ENCODE results near the gene TNIP1. TPM values are rescaled to one million over a fixed set of nuclear protein-coding genes. Genes with fewer than 3 reads are reported as not detected.

The TNIP1 gene
- total RNA-seq, 1 experiment from 2014 or later: 106 TPM

GRCh38 chr5:151094030-151094851 lies 13.4 kb upstream of the TNIP1 start:
- no peak for DNase-seq

GRCh38 chr5:151093476-151093889 lies 12.6 kb upstream of the TNIP1 start:
- Histone ChIP-seq H3K79me2 (ENCODE audit: low read length) (no peaks in the 10 kb centered on the region), H4K20me1 (ENCODE audit: insufficient read depth, low read depth, low read length) (no peaks in the 10 kb centered on the region), H3K4me1 (ENCODE audit: low read length) (peaks cover 37% of the 10 kb centered on the region), H3K36me3 (ENCODE audit: insufficient read depth, low read length) (no peaks in the 10 kb centered on the region; the same call in 1 of the 2 replicates), H3K9ac (ENCODE audit: low read length) (0 out of 2 replicates have a peak overlapping the region, but pooled peaks have one; percentile 11), H3K4me2 (ENCODE audit: low read depth, low read length, poor library complexity, severe bottlenecking) (no peak overlapping the region), H3K9me2 (replicated peaks; ENCODE audit: insufficient read depth, low read length) (no peaks in the 10 kb centered on the region), H3K9me3 (ENCODE audit: low read length) (no peaks in the 10 kb centered on the region), H2AFZ (ENCODE audit: low read length) (no peak overlapping the region), H3K27ac (ENCODE audit: low read length) (no peak overlapping the region), H3K4me3 (ENCODE audit: low read length) (no peak overlapping the region), H3K27me3 (ENCODE audit: low read length) (no peaks in the 10 kb centered on the region)
- DNase-seq: no peak

More at GRCh38 chr5:151094030-151094851, 13.4 kb upstream of the TNIP1 start:
- no peaks in the 10 kb centered on the region; the same call in 1 of the 2 replicates for H3K36me3 ChIP-seq (ENCODE audit: insufficient read depth, low read length)
- no peaks in the 10 kb centered on the region for H3K9me3 ChIP-seq (ENCODE audit: low read length)
- H4K20me1 ChIP-seq (ENCODE audit: insufficient read depth, low read depth, low read length): no peaks in the 10 kb centered on the region
- no peak overlapping the region for H3K27ac ChIP-seq (ENCODE audit: low read length)
- H3K9me2 ChIP-seq (replicated peaks; ENCODE audit: insufficient read depth, low read length): no peaks in the 10 kb centered on the region
- no peak overlapping the region for H3K4me3 ChIP-seq (ENCODE audit: low read length)
- H3K9ac ChIP-seq (ENCODE audit: low read length): peak overlapping the region; percentile 11; the same call in 1 of the 2 replicates
- H3K27me3 ChIP-seq (ENCODE audit: low read length): no peaks in the 10 kb centered on the region
- no peak overlapping the region for H3K4me2 ChIP-seq (ENCODE audit: low read depth, low read length, poor library complexity, severe bottlenecking)
- no peaks in the 10 kb centered on the region for H3K79me2 ChIP-seq (ENCODE audit: low read length)
- no peak overlapping the region for H2AFZ ChIP-seq (ENCODE audit: low read length)
- H3K4me1 ChIP-seq (ENCODE audit: low read length): peaks cover 37% of the 10 kb centered on the region

GRCh38 chr5:151092762-151093161 lies 11.9 kb upstream of the TNIP1 start:
- no peaks in the 10 kb centered on the region for H3K27me3 ChIP-seq (ENCODE audit: low read length)
- no peak overlapping the region for H2AFZ ChIP-seq (ENCODE audit: low read length)
- no peak overlapping the region for H3K27ac ChIP-seq (ENCODE audit: low read length)
- H3K9ac ChIP-seq (ENCODE audit: low read length): no peak overlapping the region
- no peaks in the 10 kb centered on the region for H4K20me1 ChIP-seq (ENCODE audit: insufficient read depth, low read depth, low read length)
- no peak for DNase-seq
- no peaks in the 10 kb centered on the region for H3K79me2 ChIP-seq (ENCODE audit: low read length)
- H3K4me1 ChIP-seq (ENCODE audit: low read length): peaks cover 37% of the 10 kb centered on the region
- no peak overlapping the region for H3K4me3 ChIP-seq (ENCODE audit: low read length)
- H3K9me3 ChIP-seq (ENCODE audit: low read length): no peaks in the 10 kb centered on the region
- no peaks in the 10 kb centered on the region for H3K36me3 ChIP-seq (ENCODE audit: insufficient read depth, low read length)
- no peak overlapping the region for H3K4me2 ChIP-seq (ENCODE audit: low read depth, low read length, poor library complexity, severe bottlenecking)
- H3K9me2 ChIP-seq (replicated peaks; ENCODE audit: insufficient read depth, low read length): no peaks in the 10 kb centered on the region

GRCh38 chr5:151089726-151090125 lies 8.9 kb upstream of the TNIP1 start:
- H3K9me2 ChIP-seq (replicated peaks; ENCODE audit: insufficient read depth, low read length): no peaks in the 10 kb centered on the region
- H3K4me2 ChIP-seq (ENCODE audit: low read depth, low read length, poor library complexity, severe bottlenecking): no peak overlapping the region
- no peak for DNase-seq
- no peak overlapping the region for H3K4me3 ChIP-seq (ENCODE audit: low read length)
- no peaks in the 10 kb centered on the region for H3K9me3 ChIP-seq (ENCODE audit: low read length)
- peaks cover 37% of the 10 kb centered on the region for H3K4me1 ChIP-seq (ENCODE audit: low read length)
- H2AFZ ChIP-seq (ENCODE audit: low read length): no peak overlapping the region
- no peaks in the 10 kb centered on the region for H3K36me3 ChIP-seq (ENCODE audit: insufficient read depth, low read length)
- no peak overlapping the region for H3K9ac ChIP-seq (ENCODE audit: low read length)
- H3K79me2 ChIP-seq (ENCODE audit: low read length): no peaks in the 10 kb centered on the region
- H3K27me3 ChIP-seq (ENCODE audit: low read length): no peaks in the 10 kb centered on the region
- H4K20me1 ChIP-seq (ENCODE audit: insufficient read depth, low read depth, low read length): no peaks in the 10 kb centered on the region
- H3K27ac ChIP-seq (ENCODE audit: low read length): no peak overlapping the region

GRCh38 chr5:151088986-151089385 lies 8.2 kb upstream of the TNIP1 start:
- DNase-seq: no peak
- Histone ChIP-seq H3K79me2 (ENCODE audit: low read length) (no peaks in the 10 kb centered on the region), H3K4me3 (ENCODE audit: low read length) (no peak overlapping the region), H3K36me3 (ENCODE audit: insufficient read depth, low read length) (no peaks in the 10 kb centered on the region), H2AFZ (ENCODE audit: low read length) (no peak overlapping the region), H3K9me3 (ENCODE audit: low read length) (no peaks in the 10 kb centered on the region), H3K9ac (ENCODE audit: low read length) (no peak overlapping the region), H3K27ac (ENCODE audit: low read length) (no peak overlapping the region), H3K4me1 (ENCODE audit: low read length) (peaks cover 29% of the 10 kb centered on the region), H3K4me2 (ENCODE audit: low read depth, low read length, poor library complexity, severe bottlenecking) (no peak overlapping the region), H4K20me1 (ENCODE audit: insufficient read depth, low read depth, low read length) (no peaks in the 10 kb centered on the region), H3K27me3 (ENCODE audit: low read length) (no peaks in the 10 kb centered on the region), H3K9me2 (replicated peaks; ENCODE audit: insufficient read depth, low read length) (no peaks in the 10 kb centered on the region)

- Histone ChIP-seq H3K9me2 (replicated peaks; ENCODE audit: insufficient read depth, low read length) (no peaks in the 10 kb centered on the region), H2AFZ (ENCODE audit: low read length) (no peak overlapping the region), H3K27ac (ENCODE audit: low read length) (no peak overlapping the region), H3K27me3 (ENCODE audit: low read length) (no peaks in the 10 kb centered on the region), H3K4me3 (ENCODE audit: low read length) (no peak overlapping the region), H3K9me3 (ENCODE audit: low read length) (no peaks in the 10 kb centered on the region), H4K20me1 (ENCODE audit: insufficient read depth, low read depth, low read length) (no peaks in the 10 kb centered on the region), H3K4me1 (ENCODE audit: low read length) (peaks cover 21% of the 10 kb centered on the region), H3K36me3 (ENCODE audit: insufficient read depth, low read length) (no peaks in the 10 kb centered on the region), H3K79me2 (ENCODE audit: low read length) (no peaks in the 10 kb centered on the region), H3K4me2 (ENCODE audit: low read depth, low read length, poor library complexity, severe bottlenecking) (no peak overlapping the region), H3K9ac (ENCODE audit: low read length) (no peak overlapping the region)
- DNase-seq: no peak
Observed at GRCh38 chr5:151087486-151087885, 6.7 kb upstream of the TNIP1 start.

GRCh38 chr5:151086905-151087360 lies 6.1 kb upstream of the TNIP1 start:
- no peaks in the 10 kb centered on the region for H3K36me3 ChIP-seq (ENCODE audit: insufficient read depth, low read length)
- DNase-seq: no peak
- H3K4me2 ChIP-seq (ENCODE audit: low read depth, low read length, poor library complexity, severe bottlenecking): no peak overlapping the region
- peaks cover 27% of the 10 kb centered on the region for H3K4me1 ChIP-seq (ENCODE audit: low read length)
- 0 out of 2 replicates have a peak overlapping the region, but pooled peaks have one; percentile 5 for H3K9ac ChIP-seq (ENCODE audit: low read length)
- no peaks in the 10 kb centered on the region for H3K79me2 ChIP-seq (ENCODE audit: low read length)
- H3K27me3 ChIP-seq (ENCODE audit: low read length): no peaks in the 10 kb centered on the region
- no peaks in the 10 kb centered on the region for H3K9me3 ChIP-seq (ENCODE audit: low read length)
- H3K4me3 ChIP-seq (ENCODE audit: low read length): no peak overlapping the region
- no peaks in the 10 kb centered on the region for H3K9me2 ChIP-seq (replicated peaks; ENCODE audit: insufficient read depth, low read length)
- H2AFZ ChIP-seq (ENCODE audit: low read length): no peak overlapping the region
- H4K20me1 ChIP-seq (ENCODE audit: insufficient read depth, low read depth, low read length): no peaks in the 10 kb centered on the region
- H3K27ac ChIP-seq (ENCODE audit: low read length): no peak overlapping the region

- Histone ChIP-seq H2AFZ (ENCODE audit: low read length) (no peak overlapping the region; the same call in 1 of the 2 replicates), H3K27me3 (ENCODE audit: low read length) (no peaks in the 10 kb centered on the region), H3K4me1 (ENCODE audit: low read length) (peaks cover 32% of the 10 kb centered on the region), H3K4me2 (ENCODE audit: low read depth, low read length, poor library complexity, severe bottlenecking) (no peak overlapping the region), H3K27ac (ENCODE audit: low read length) (no peak overlapping the region), H3K79me2 (ENCODE audit: low read length) (peaks cover 3% of the 10 kb centered on the region; the same call in 1 of the 2 replicates), H3K4me3 (ENCODE audit: low read length) (no peak overlapping the region), H3K9me2 (replicated peaks; ENCODE audit: insufficient read depth, low read length) (no peaks in the 10 kb centered on the region), H3K9ac (ENCODE audit: low read length) (0 out of 2 replicates have a peak overlapping the region, but pooled peaks have one; percentile 5), H4K20me1 (ENCODE audit: insufficient read depth, low read depth, low read length) (no peaks in the 10 kb centered on the region), H3K9me3 (ENCODE audit: low read length) (no peaks in the 10 kb centered on the region), H3K36me3 (ENCODE audit: insufficient read depth, low read length) (no peaks in the 10 kb centered on the region)
- no peak for DNase-seq
Observed at GRCh38 chr5:151086192-151086869, 5.5 kb upstream of the TNIP1 start.

Data from Karpas-422 (cell line).